ENCODE data around the gene PPM1G.

DNA sequence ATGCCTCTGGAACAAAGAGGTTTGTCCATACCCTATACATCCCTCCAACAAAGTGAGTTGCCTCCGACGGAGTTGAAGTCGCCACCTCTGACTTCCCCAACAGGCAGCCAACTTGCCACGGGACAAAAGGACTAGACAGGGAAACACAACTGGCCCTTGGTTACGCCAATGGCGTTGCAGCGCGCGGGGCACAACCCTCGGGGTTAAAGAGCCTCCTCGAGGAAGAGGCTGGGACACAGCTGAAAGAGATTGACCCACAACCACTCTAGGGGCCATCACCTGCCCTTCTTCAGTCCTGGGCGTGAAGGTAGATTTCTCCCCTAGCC, 53.4 kb downstream of the PPM1G start:
- TF ChIP-seq, protein P1, sequence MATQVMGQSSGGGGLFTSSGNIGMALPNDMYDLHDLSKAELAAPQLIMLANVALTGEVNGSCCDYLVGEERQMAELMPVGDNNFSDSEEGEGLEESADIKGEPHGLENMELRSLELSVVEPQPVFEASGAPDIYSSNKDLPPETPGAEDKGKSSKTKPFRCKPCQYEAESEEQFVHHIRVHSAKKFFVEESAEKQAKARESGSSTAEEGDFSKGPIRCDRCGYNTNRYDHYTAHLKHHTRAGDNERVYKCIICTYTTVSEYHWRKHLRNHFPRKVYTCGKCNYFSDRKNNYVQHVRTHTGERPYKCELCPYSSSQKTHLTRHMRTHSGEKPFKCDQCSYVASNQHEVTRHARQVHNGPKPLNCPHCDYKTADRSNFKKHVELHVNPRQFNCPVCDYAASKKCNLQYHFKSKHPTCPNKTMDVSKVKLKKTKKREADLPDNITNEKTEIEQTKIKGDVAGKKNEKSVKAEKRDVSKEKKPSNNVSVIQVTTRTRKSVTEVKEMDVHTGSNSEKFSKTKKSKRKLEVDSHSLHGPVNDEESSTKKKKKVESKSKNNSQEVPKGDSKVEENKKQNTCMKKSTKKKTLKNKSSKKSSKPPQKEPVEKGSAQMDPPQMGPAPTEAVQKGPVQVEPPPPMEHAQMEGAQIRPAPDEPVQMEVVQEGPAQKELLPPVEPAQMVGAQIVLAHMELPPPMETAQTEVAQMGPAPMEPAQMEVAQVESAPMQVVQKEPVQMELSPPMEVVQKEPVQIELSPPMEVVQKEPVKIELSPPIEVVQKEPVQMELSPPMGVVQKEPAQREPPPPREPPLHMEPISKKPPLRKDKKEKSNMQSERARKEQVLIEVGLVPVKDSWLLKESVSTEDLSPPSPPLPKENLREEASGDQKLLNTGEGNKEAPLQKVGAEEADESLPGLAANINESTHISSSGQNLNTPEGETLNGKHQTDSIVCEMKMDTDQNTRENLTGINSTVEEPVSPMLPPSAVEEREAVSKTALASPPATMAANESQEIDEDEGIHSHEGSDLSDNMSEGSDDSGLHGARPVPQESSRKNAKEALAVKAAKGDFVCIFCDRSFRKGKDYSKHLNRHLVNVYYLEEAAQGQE (IDR thresholded peaks at IDR 0.05; ENCODE audit: unreplicated experiment): no peak
- TF ChIP-seq CREB1 (CRISPR knock-in tag; IDR thresholded peaks at IDR 0.05; ENCODE audit: low read depth): no peak

Measured in GM23338 (cell line).